Esophagus muscularis mucosa (tissue), 4 donors: ENCODE measurements around the gene KRT6B. TPM values are rescaled to one million over a fixed set of nuclear protein-coding genes. Genes with fewer than 3 reads are reported as not detected.

ENCODE experiments used
- DNase-seq: peaks from one replicate; pipeline ENCODE4 v3.0.0-alpha.2; 2017; ENCODE audit errors: extremely low spot score
- H3K27ac ChIP-seq, 4 donors: fragments of 200-600 bp; sonication (generic); replicated peaks in 1 of 4; 1 replicate in 3 of 4; 2 replicates in 1 of 4; pipeline ENCODE4 v1.5.1; 2016 to 2019; ENCODE audit warnings: mild to moderate bottlenecking in 1 of 4
- H3K27me3 ChIP-seq, 4 donors: fragments of 200-600 bp; sonication (generic); one replicate each; pipeline versions ENCODE4 v1.5.1 to v1.6.0; 2016 to 2019
- H3K36me3 ChIP-seq, 4 donors: fragments of 200-600 bp; sonication (generic); one replicate each; pipeline ENCODE4 v1.5.1; 2016 to 2019
- H3K4me1 ChIP-seq, 4 donors: fragments of 200-600 bp; sonication (generic); one replicate each; pipeline ENCODE4 v1.5.1; 2016 to 2019
- H3K4me3 ChIP-seq, 4 donors: fragments of 200-600 bp; sonication (generic); 1 replicate in 2 of 4; 2 replicates in 2 of 4; pipeline ENCODE4 v1.5.1; 2016 to 2019; ENCODE audit warnings: mild to moderate bottlenecking in 4 of 4, moderate library complexity in 1 of 4
- H3K9me3 ChIP-seq, 4 donors: fragments of 200-600 bp; sonication (generic); 1 replicate in 3 of 4; 2 replicates in 1 of 4; pipeline ENCODE4 v1.5.1; 2016 to 2019
- CTCF ChIP-seq, 3 experiments: fragments of 200-600 bp in 2 of 3; fragments of 450-650 bp in 1 of 3; sonication (generic) in 2 of 3; IDR thresholded peaks; one replicate each; pipeline ENCODE4 v1.5.1; 2017 to 2019; ENCODE audit warnings: antibody characterized with exemption in 3 of 3, mild to moderate bottlenecking in 2 of 3, moderate library complexity in 1 of 3
- EP300 ChIP-seq: sonication (generic); formaldehyde crosslinking; IDR thresholded peaks from one replicate; pipeline ENCODE4 v1.6.1; 2017; ENCODE audit warnings: antibody characterized with exemption
- POLR2A ChIP-seq: fragments of 450-650 bp; IDR thresholded peaks from one replicate; pipeline ENCODE4 v1.6.1; 2017; ENCODE audit warnings: antibody characterized with exemption, moderate library complexity, mild to moderate bottlenecking, low read depth
- POLR2AphosphoS5 ChIP-seq, 2 donors: sonication (generic); formaldehyde crosslinking; IDR thresholded peaks; one replicate each; pipeline ENCODE4 v1.6.1; 2017; ENCODE audit warnings: antibody characterized with exemption in 2 of 2
- WGBS: methylation state at CpG from one replicate; pipeline ENCODE4 v1.1.5; 2018; 5-methylcytosine and 5-hydroxymethylcytosine counted together
- intact Hi-C: fragments of 100-400 bp; cut with DNase I; formaldehyde crosslinking; loops from one replicate; pipeline ENCODE4 v1.15.1; 2023
- total RNA-seq, 4 donors: library from RNA; depleted of rRNA; stranded (reverse); fragments of >200 nt; gene quantifications; one replicate each; pipeline versions ENCODE4 v1.1.0 to v1.2.1, GENCODE V29; 2016

KRT6B gene
- total RNA-seq, 4 donors from 2014 or later = not detected

GRCh38 chr12:52438305-52439301 is 13.3 kb downstream of the KRT6B start:
- H3K27ac ChIP-seq = no peak overlapping the region
- intact Hi-C loops = no loop called here
- TF ChIP-seq CTCF (IDR thresholded peaks at IDR 0.05) (no peak), EP300 (no peak), POLR2AphosphoS5 (IDR thresholded peaks at IDR 0.05) (no peak), POLR2A (no peak)
- DNase-seq = no peak
- peaks cover 0 to 13% (median 0%) of the 10 kb centered on the region in 4 donors for H3K4me1 ChIP-seq
- H3K4me3 ChIP-seq = no peak overlapping the region
- no peaks in the 10 kb centered on the region for H3K36me3 ChIP-seq
- 87% methylated on average over 8 of the region's 8 CpGs for WGBS
- no peaks in the 10 kb centered on the region for H3K27me3 ChIP-seq
- H3K9me3 ChIP-seq = no peaks in the 10 kb centered on the region

GRCh38 chr12:52437508-52437907 is 14.4 kb downstream of the KRT6B start:
- Histone ChIP-seq H3K4me1 (peaks cover 0 to 9% (median 0%) of the 10 kb centered on the region in 4 donors), H3K36me3 (no peaks in the 10 kb centered on the region), H3K4me3 (no peak overlapping the region), H3K9me3 (no peaks in the 10 kb centered on the region), H3K27me3 (no peaks in the 10 kb centered on the region), H3K27ac (no peak overlapping the region)
- WGBS = 94% methylated on average over 5 of the region's 9 CpGs
- TF ChIP-seq CTCF (IDR thresholded peaks at IDR 0.05) = no peak
- TF ChIP-seq POLR2AphosphoS5 (IDR thresholded peaks at IDR 0.05) = no peak
- TF ChIP-seq EP300 = no peak
- no peak for TF ChIP-seq POLR2A
- no peak for DNase-seq
- intact Hi-C loops = no loop called here

- H3K27ac ChIP-seq = no peak overlapping the region
- 78% methylated on average over 9 of the region's 9 CpGs for WGBS
- H3K4me3 ChIP-seq = no peak overlapping the region
- intact Hi-C loops = no loop called here
- TF ChIP-seq EP300 (no peak), CTCF (IDR thresholded peaks at IDR 0.05) (no peak), POLR2A (no peak), POLR2AphosphoS5 (IDR thresholded peaks at IDR 0.05) (no peak)
- no peaks in the 10 kb centered on the region for H3K36me3 ChIP-seq
- peaks cover 0 to 8% (median 0%) of the 10 kb centered on the region in 4 donors for H3K4me1 ChIP-seq
- DNase-seq = no peak
- no peaks in the 10 kb centered on the region for H3K27me3 ChIP-seq
- H3K9me3 ChIP-seq = no peaks in the 10 kb centered on the region
These were observed 15.0 kb downstream of the KRT6B start for GRCh38 chr12:52436828-52437474.

- no peak for DNase-seq
- 56% methylated on average over 9 of the region's 9 CpGs for WGBS
- no peaks in the 10 kb centered on the region for H3K36me3 ChIP-seq
- H3K4me1 ChIP-seq = peaks cover 0 to 8% (median 0%) of the 10 kb centered on the region in 4 donors
- intact Hi-C loops = no loop called here
- TF ChIP-seq POLR2AphosphoS5 (IDR thresholded peaks at IDR 0.05) = no peak
- TF ChIP-seq EP300 = no peak
- no peak for TF ChIP-seq POLR2A
- no peak for TF ChIP-seq CTCF (IDR thresholded peaks at IDR 0.05)
- no peak overlapping the region for H3K27ac ChIP-seq
- H3K27me3 ChIP-seq = no peaks in the 10 kb centered on the region
- H3K4me3 ChIP-seq = no peak overlapping the region
- no peaks in the 10 kb centered on the region for H3K9me3 ChIP-seq
These were observed 15.7 kb downstream of the KRT6B start for GRCh38 chr12:52436000-52436827.
